Upper lobe of left lung (tissue), 4 donors: ENCODE data around the gene PTH2R.

ENCODE experiments used
- EP300 ChIP-seq, 4 donors: sonication (generic); formaldehyde crosslinking; IDR thresholded peaks; one replicate each; pipeline ENCODE4 v1.5.1; 2017; ENCODE audit warnings: antibody characterized with exemption in 4 of 4, control low read depth in 2 of 4
- POLR2A ChIP-seq, 4 donors: fragments of 450-650 bp; IDR thresholded peaks; one replicate each; pipeline ENCODE4 v1.5.1; 2016 to 2017; ENCODE audit warnings: antibody characterized with exemption in 4 of 4, mild to moderate bottlenecking in 2 of 4
- POLR2AphosphoS5 ChIP-seq, 2 donors: sonication (generic); formaldehyde crosslinking; IDR thresholded peaks; one replicate each; pipeline ENCODE4 v1.5.1; 2017; ENCODE audit warnings: antibody characterized with exemption in 2 of 2
- TF ChIP-seq, protein P1 (sequence below), 6 experiments: fragments of 450-650 bp in 4 of 6; fragments of 200-600 bp in 2 of 6; sonication (generic) in 2 of 6; IDR thresholded peaks; one replicate each; pipeline ENCODE4 v1.5.1; 2016 to 2019; ENCODE audit warnings: antibody characterized with exemption in 6 of 6

DNA sequence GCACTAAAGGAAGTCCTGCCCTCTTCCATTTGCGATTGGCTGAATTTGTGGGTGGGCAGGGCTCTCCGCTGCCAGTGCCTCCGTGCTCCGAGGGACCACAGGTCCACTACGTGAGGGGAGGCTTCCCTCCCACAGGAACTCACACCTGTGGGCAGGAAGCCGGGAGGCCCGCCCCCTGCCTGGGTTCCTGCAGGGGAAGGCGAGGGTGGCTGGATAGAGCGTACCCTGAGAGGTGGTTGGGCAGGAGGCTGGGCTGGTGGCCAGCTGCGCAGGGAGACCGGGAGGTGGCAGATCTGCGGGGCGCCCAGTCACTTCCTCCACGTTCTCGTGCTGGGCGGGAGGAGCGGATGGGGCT lies 47.0 kb upstream of the PTH2R start:
- TF ChIP-seq, protein P1, sequence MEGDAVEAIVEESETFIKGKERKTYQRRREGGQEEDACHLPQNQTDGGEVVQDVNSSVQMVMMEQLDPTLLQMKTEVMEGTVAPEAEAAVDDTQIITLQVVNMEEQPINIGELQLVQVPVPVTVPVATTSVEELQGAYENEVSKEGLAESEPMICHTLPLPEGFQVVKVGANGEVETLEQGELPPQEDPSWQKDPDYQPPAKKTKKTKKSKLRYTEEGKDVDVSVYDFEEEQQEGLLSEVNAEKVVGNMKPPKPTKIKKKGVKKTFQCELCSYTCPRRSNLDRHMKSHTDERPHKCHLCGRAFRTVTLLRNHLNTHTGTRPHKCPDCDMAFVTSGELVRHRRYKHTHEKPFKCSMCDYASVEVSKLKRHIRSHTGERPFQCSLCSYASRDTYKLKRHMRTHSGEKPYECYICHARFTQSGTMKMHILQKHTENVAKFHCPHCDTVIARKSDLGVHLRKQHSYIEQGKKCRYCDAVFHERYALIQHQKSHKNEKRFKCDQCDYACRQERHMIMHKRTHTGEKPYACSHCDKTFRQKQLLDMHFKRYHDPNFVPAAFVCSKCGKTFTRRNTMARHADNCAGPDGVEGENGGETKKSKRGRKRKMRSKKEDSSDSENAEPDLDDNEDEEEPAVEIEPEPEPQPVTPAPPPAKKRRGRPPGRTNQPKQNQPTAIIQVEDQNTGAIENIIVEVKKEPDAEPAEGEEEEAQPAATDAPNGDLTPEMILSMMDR (IDR thresholded peaks at IDR 0.05) = no peak
- TF ChIP-seq EP300 (IDR thresholded peaks at IDR 0.05) (no peak), POLR2A (IDR thresholded peaks at IDR 0.05) (no peak), POLR2AphosphoS5 (IDR thresholded peaks at IDR 0.05) (no peak)
